Esophagus (tissue), 2 donors: ENCODE results near the gene MEAF6. TPM values are rescaled to one million over a fixed set of nuclear protein-coding genes. Genes with fewer than 3 reads are reported as not detected.

Experiments used
- H3K27ac ChIP-seq, 2 donors: one replicate each; pipeline ENCODE4 v1.5.1; 2013; ENCODE audit warnings: low read depth in 2 of 2, mild to moderate bottlenecking in 2 of 2, inconsistent platforms in 1 of 2, low read length in 1 of 2, moderate library complexity in 1 of 2
- H3K27me3 ChIP-seq, 2 donors: one replicate each; pipeline ENCODE4 v1.6.1; 2013; ENCODE audit warnings: low read length in 2 of 2, control low read depth in 1 of 2, mild to moderate bottlenecking in 1 of 2; ENCODE audit not compliant: insufficient read depth in 2 of 2, control insufficient read depth in 1 of 2
- H3K36me3 ChIP-seq, 2 donors: one replicate each; pipeline ENCODE4 v1.6.1; 2013; ENCODE audit warnings: low read length in 1 of 2; ENCODE audit not compliant: control insufficient read depth in 2 of 2, insufficient read depth in 2 of 2
- H3K4me1 ChIP-seq, 2 donors: one replicate each; pipeline ENCODE4 v1.6.1; 2013; ENCODE audit warnings: low read length in 1 of 2; ENCODE audit not compliant: control insufficient read depth in 2 of 2, insufficient read depth in 2 of 2
- H3K4me3 ChIP-seq, 2 donors: one replicate each; pipeline ENCODE4 v1.5.1; 2013; ENCODE audit warnings: low read length in 2 of 2, mild to moderate bottlenecking in 2 of 2, low read depth in 1 of 2, moderate library complexity in 1 of 2
- H3K9me3 ChIP-seq, 2 donors: one replicate each; pipeline ENCODE4 v1.6.1; 2013; ENCODE audit warnings: mild to moderate bottlenecking in 2 of 2, low read depth in 1 of 2, low read length in 1 of 2, moderate library complexity in 1 of 2; ENCODE audit not compliant: control insufficient read depth in 2 of 2, insufficient read depth in 1 of 2
- WGBS, 2 donors: extraction: QIAGEN DNeasy Blood & Tissue Kit; methylation state at CpG; one replicate each; pipeline ENCODE4 v1.1.7; 2013; 5-methylcytosine and 5-hydroxymethylcytosine counted together
- polyA plus RNA-seq, 2 donors: library from polyadenylated mRNA; stranded (reverse); fragments of 200-250 nt; gene quantifications; one replicate each; pipeline ENCODE4 v1.2.3, GENCODE V29; 2013
- donor health status: healthy with polysubstance abuse.
- donor health status: Bipolar disorder and iron deficiency.

Gene MEAF6
- polyA plus RNA-seq, 2 donors = 28.8 to 33.9 TPM

GRCh38 chr1:37486680-37487618, 27.6 kb downstream of the MEAF6 start:
- Histone ChIP-seq H3K4me1 (peaks cover 4 to 13% of the 10 kb centered on the region in 2 donors), H3K27me3 (no peaks in the 10 kb centered on the region), H3K36me3 (peaks cover 16 to 29% of the 10 kb centered on the region in 2 donors), H3K9me3 (no peaks in the 10 kb centered on the region), H3K27ac (peak overlapping the region; percentile 50 to 87), H3K4me3 (no peak overlapping the region)
- 17 to 20% methylated on average over 10 of the region's 10 CpGs for WGBS, 2 donors

GRCh38 chr1:37485902-37486679, 28.5 kb downstream of the MEAF6 start:
- Histone ChIP-seq H3K27ac (peak overlapping the region; percentile 50 to 87), H3K27me3 (no peaks in the 10 kb centered on the region), H3K36me3 (peaks cover 23 to 34% of the 10 kb centered on the region in 2 donors), H3K4me1 (peaks cover 4 to 13% of the 10 kb centered on the region in 2 donors), H3K9me3 (no peaks in the 10 kb centered on the region), H3K4me3 (no peak overlapping the region)
- 33 to 49% methylated on average over 5 to 6 of the region's 6 CpGs for WGBS, 2 donors

- Histone ChIP-seq H3K9me3 (no peaks in the 10 kb centered on the region), H3K36me3 (peaks cover 30 to 42% of the 10 kb centered on the region in 2 donors), H3K4me1 (peaks cover 9 to 23% of the 10 kb centered on the region in 2 donors), H3K27ac (peak overlapping the region; percentile 66 to 76), H3K4me3 (no peak overlapping the region), H3K27me3 (no peaks in the 10 kb centered on the region)
- 54 to 69% methylated on average over 7 of the region's 7 CpGs for WGBS, 2 donors
Measured at GRCh38 chr1:37484325-37485051, 30.1 kb downstream of the MEAF6 start.

GRCh38 chr1:37483785-37484184, 30.8 kb downstream of the MEAF6 start:
- Histone ChIP-seq H3K27ac (peak overlapping the region in 1 of 2 donors; percentile 66), H3K4me1 (peaks cover 9 to 26% of the 10 kb centered on the region in 2 donors), H3K4me3 (no peak overlapping the region), H3K27me3 (no peaks in the 10 kb centered on the region), H3K9me3 (no peaks in the 10 kb centered on the region), H3K36me3 (peaks cover 24 to 42% of the 10 kb centered on the region in 2 donors)
- 69 to 75% methylated on average over 15 of the region's 15 CpGs for WGBS, 2 donors

GRCh38 chr1:37482796-37483744, 31.5 kb downstream of the MEAF6 start:
- Histone ChIP-seq H3K4me3 (no peak overlapping the region), H3K27me3 (no peaks in the 10 kb centered on the region), H3K9me3 (no peaks in the 10 kb centered on the region), H3K36me3 (peaks cover 21 to 45% of the 10 kb centered on the region in 2 donors), H3K4me1 (peaks cover 10 to 31% of the 10 kb centered on the region in 2 donors), H3K27ac (peak overlapping the region in 1 of 2 donors; percentile 66)
- WGBS, 2 donors = 85 to 86% methylated on average over 28 to 29 of the region's 29 CpGs

GRCh38 chr1:37482004-37482785, 32.4 kb downstream of the MEAF6 start:
- WGBS, 2 donors = 84 to 93% methylated on average over 18 of the region's 18 CpGs
- Histone ChIP-seq H3K36me3 (peaks cover 24 to 52% of the 10 kb centered on the region in 2 donors), H3K27me3 (no peaks in the 10 kb centered on the region), H3K4me1 (peaks cover 17 to 37% of the 10 kb centered on the region in 2 donors), H3K9me3 (no peaks in the 10 kb centered on the region), H3K27ac (peak overlapping the region in 1 of 2 donors; percentile 98), H3K4me3 (no peak overlapping the region)

GRCh38 chr1:37481289-37482003, 33.1 kb downstream of the MEAF6 start:
- 77 to 82% methylated on average over 26 of the region's 26 CpGs for WGBS, 2 donors
- no peak overlapping the region for H3K4me3 ChIP-seq
- H3K36me3 ChIP-seq = peaks cover 24 to 52% of the 10 kb centered on the region in 2 donors
- peak overlapping the region; percentile 36 to 98 for H3K27ac ChIP-seq
- peaks cover 18 to 40% of the 10 kb centered on the region in 2 donors for H3K4me1 ChIP-seq
- H3K27me3 ChIP-seq = no peaks in the 10 kb centered on the region
- no peaks in the 10 kb centered on the region for H3K9me3 ChIP-seq
